ENCODE data around the gene PFDN1.
"Not testable (repeated sequence)": the region's sequence is repeated elsewhere in the genome, so short reads cannot be mapped to it uniquely, and the experiment has no call there.

The PFDN1 gene

GRCh38 chr5:140302786-140303639 lies at the start of gene PFDN1:
TSS of gene PFDN1 (minus strand) at chr5:140303101. CDS start at chr5:140303073, 28 bp downstream.
- DNase-seq: peak; percentile 94

GRCh38 chr5:140351609-140352334 lies 48.9 kb upstream of the PFDN1 start:
- peak; percentile 62 for DNase-seq

- DNase-seq: no peak
These were observed 46.3 kb upstream of the PFDN1 start for GRCh38 chr5:140349244-140349643.

- DNase-seq: no peak
These were observed 45.2 kb upstream of the PFDN1 start for GRCh38 chr5:140348104-140348503.

GRCh38 chr5:140347360-140347759 lies 44.5 kb upstream of the PFDN1 start:
- DNase-seq: no peak

- DNase-seq: peak; percentile 58
These were observed 43.7 kb upstream of the PFDN1 start, which contains the start of gene HBEGF for GRCh38 chr5:140346348-140347221. TSS of gene HBEGF (minus strand) at chr5:140346603. CDS start at chr5:140346328, 275 bp downstream.

GRCh38 chr5:140345919-140346347 lies 43.0 kb upstream of the PFDN1 start:
- DNase-seq: no peak

GRCh38 chr5:140344683-140345423 lies 42.0 kb upstream of the PFDN1 start:
- peak; percentile 44 for DNase-seq

- not testable (repeated sequence) for DNase-seq
These were observed 40.9 kb upstream of the PFDN1 start for GRCh38 chr5:140343849-140344248.

GRCh38 chr5:140342896-140343295 lies 40.0 kb upstream of the PFDN1 start:
- DNase-seq: no peak

GRCh38 chr5:140342287-140342686 lies 39.4 kb upstream of the PFDN1 start:
- DNase-seq: peak; percentile 50

GRCh38 chr5:140341591-140341990 lies 38.7 kb upstream of the PFDN1 start:
- DNase-seq: no peak

GRCh38 chr5:140340605-140341121 lies 37.8 kb upstream of the PFDN1 start:
- DNase-seq: no peak

- DNase-seq: no peak
These were observed 36.7 kb upstream of the PFDN1 start for GRCh38 chr5:140339636-140340035.

GRCh38 chr5:140338908-140339307 lies 36.0 kb upstream of the PFDN1 start:
- DNase-seq: no peak

- DNase-seq: no peak
These were observed 35.4 kb upstream of the PFDN1 start for GRCh38 chr5:140338336-140338735.

- DNase-seq: no peak
These were observed 35.0 kb upstream of the PFDN1 start for GRCh38 chr5:140337880-140338279.

- no peak for DNase-seq
These were observed 33.5 kb upstream of the PFDN1 start for GRCh38 chr5:140336388-140336787.

- DNase-seq: no peak
These were observed 28.7 kb upstream of the PFDN1 start for GRCh38 chr5:140331638-140332037.

- no peak for DNase-seq
These were observed 27.0 kb upstream of the PFDN1 start for GRCh38 chr5:140329739-140330481.

Measured in activated CD4-positive, alpha-beta T cell treated with anti-CD3 and anti-CD28 coated beads for 48 hours (primary cell).